ACHN (cell line): ENCODE data around the gene RIC8A.
A peak's percentile ranks its signal among the peaks of the same experiment; 100 is the strongest.

Experiments used
- DNase-seq: peaks from one replicate; pipeline ENCODE4 v3.0.0-alpha.2; 2015
- in situ Hi-C: cut with HindIII; loops from 2 replicates; pipeline ENCODE4 v1.10.0; 2017; ENCODE audit warnings: low sequenced_read_pairs, low pct_ligation_motif_present, low pct_unique_long_range_greater_than_20kb

RIC8A gene

GRCh38 chr11:203056-203944, 4.2 kb upstream of the RIC8A start:
- in situ Hi-C loops: no loop called here
- no peak for DNase-seq

GRCh38 chr11:203945-204586, 3.4 kb upstream of the RIC8A start:
- in situ Hi-C loops: no loop called here
- DNase-seq: no peak

GRCh38 chr11:204587-205109, 2.9 kb upstream of the RIC8A start:
- no peak for DNase-seq
- in situ Hi-C loops: no loop called here

GRCh38 chr11:205221-206001, 2.1 kb upstream of the RIC8A start:
- in situ Hi-C loops: no loop called here
- DNase-seq: no peak

GRCh38 chr11:206002-206384, 1.5 kb upstream of the RIC8A start:
- in situ Hi-C loops: no loop called here
- DNase-seq: no peak

GRCh38 chr11:206526-207207, 841 bp upstream of the RIC8A start:
- in situ Hi-C loops: no loop called here

GRCh38 chr11:207863-208180, 314 bp downstream of the RIC8A start:
- in situ Hi-C loops: no loop called here
- DNase-seq: peak; percentile 43

More at GRCh38 chr11:206526-207207, 841 bp upstream of the RIC8A start:
- no peak for DNase-seq

GRCh38 chr11:208181-208916, 841 bp downstream of the RIC8A start:
- in situ Hi-C loops: no loop called here
- DNase-seq: peak; percentile 72

GRCh38 chr11:208917-209260, 1.4 kb downstream of the RIC8A start:
- in situ Hi-C loops: no loop called here
- no peak for DNase-seq

GRCh38 chr11:209275-210121, 2.0 kb downstream of the RIC8A start:
- DNase-seq: peak; percentile 19
- in situ Hi-C loops: no loop called here

- in situ Hi-C loops: no loop called here
- DNase-seq: peak; percentile 72
Observed at GRCh38 chr11:210122-210802, 2.8 kb downstream of the RIC8A start.

- in situ Hi-C loops: no loop called here
- DNase-seq: no peak
Observed at GRCh38 chr11:210803-211180, 3.3 kb downstream of the RIC8A start.

- in situ Hi-C loops: no loop called here
- DNase-seq: no peak
Observed at GRCh38 chr11:211295-211694, 3.8 kb downstream of the RIC8A start.

- DNase-seq: no peak
- in situ Hi-C loops: no loop called here
Observed at GRCh38 chr11:211741-212140, 4.2 kb downstream of the RIC8A start.

GRCh38 chr11:212150-213100, 4.9 kb downstream of the RIC8A start:
- in situ Hi-C loops: no loop called here
- DNase-seq: no peak

GRCh38 chr11:213111-213510, 5.6 kb downstream of the RIC8A start:
- in situ Hi-C loops: no loop called here
- DNase-seq: no peak
